ENCODE results near the gene DOC2A.
"Not testable (repeated sequence)": the region's sequence is repeated elsewhere in the genome, so short reads cannot be mapped to it uniquely, and the experiment has no call there.

DOC2A gene

DNA sequence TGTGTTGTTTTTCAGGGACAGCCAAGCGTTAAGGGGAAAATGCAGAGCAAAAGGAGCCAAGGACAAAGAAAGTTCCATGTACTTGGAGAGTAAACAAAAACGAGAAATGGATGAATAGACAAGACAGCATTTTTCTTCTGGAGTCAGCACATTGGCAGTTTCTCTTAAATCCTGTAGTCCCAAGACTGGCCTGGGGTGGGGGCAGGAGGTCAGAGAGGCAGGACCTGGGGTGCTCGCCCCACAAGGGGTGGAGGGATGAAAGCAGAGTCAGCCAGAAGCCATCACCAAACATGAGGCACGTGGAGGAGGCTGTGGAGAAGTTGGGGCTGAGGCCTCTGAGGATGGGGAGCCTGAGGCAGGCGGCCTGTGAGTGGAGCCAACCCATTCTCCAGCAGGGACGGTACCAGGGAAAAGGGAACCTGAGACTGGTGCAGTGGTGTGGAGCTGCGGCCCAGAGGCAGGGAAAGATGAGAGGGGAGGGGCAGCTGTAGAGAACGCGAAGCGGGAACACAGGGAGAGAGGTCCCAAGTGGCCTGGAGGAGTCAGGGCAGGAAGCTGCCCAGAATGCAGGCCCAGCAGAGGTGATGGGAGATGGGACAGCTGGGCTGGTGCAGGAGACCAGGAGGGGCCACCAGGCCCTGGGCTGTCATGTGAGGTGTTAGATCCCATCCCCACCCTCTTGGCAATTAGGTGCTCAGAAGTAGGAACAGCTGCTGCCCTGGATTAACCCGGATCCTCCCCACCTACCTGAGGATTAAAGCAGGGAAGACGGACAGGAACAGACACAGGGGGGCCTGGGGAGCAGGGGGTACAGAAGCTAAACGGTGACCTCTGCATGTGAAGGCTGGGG is 17.0 kb upstream of the DOC2A start:
- 70 to 75% methylated on average over 13 of the region's 13 CpGs for WGBS, 2 experiments
- peaks cover 27% of the 10 kb centered on the region for H3K27me3 ChIP-seq (ENCODE audit: control insufficient read depth, insufficient read depth, low read length, poor library complexity, severe bottlenecking)
- H3K4me3 ChIP-seq (ENCODE audit: insufficient read depth, low read depth, low read length) = no peak overlapping the region
- no peak overlapping the region for H3K27ac ChIP-seq (ENCODE audit: insufficient read depth, low read depth, low read length, poor library complexity, severe bottlenecking)
- no peaks in the 10 kb centered on the region for H3K9me3 ChIP-seq (ENCODE audit: control insufficient read depth, low read length)
- peaks cover 16% of the 10 kb centered on the region for H3K4me1 ChIP-seq (ENCODE audit: control insufficient read depth, insufficient read depth, low read length)
- H3K36me3 ChIP-seq (ENCODE audit: control insufficient read depth, insufficient read depth, low read length) = no peaks in the 10 kb centered on the region

DNA sequence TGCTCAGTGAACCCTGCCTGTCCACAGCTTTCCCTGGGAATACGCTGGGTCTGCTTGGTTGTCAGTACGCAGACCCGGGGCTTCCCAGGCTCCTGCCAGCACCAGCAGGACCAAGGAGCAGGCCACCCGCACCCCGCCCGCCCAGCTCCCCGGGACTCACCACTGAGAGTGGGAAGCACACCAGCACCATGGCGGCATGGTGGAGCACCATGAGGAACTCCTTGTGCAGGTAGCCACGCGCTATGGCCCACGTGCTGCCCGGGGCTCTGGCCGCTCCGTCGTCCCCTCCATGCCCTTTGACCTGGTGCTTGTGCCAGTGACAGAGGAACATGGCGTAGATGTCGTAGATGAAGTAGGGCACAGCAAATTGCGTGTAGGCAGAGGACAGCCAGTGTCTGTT is 15.6 kb upstream of the DOC2A start:
- Histone ChIP-seq H3K27me3 (ENCODE audit: control insufficient read depth, insufficient read depth, low read length, poor library complexity, severe bottlenecking) (peaks cover 14% of the 10 kb centered on the region), H3K36me3 (ENCODE audit: control insufficient read depth, insufficient read depth, low read length) (no peaks in the 10 kb centered on the region), H3K9me3 (ENCODE audit: control insufficient read depth, low read length) (no peaks in the 10 kb centered on the region), H3K4me1 (ENCODE audit: control insufficient read depth, insufficient read depth, low read length) (peaks cover 9% of the 10 kb centered on the region), H3K4me3 (ENCODE audit: insufficient read depth, low read depth, low read length) (no peak overlapping the region), H3K27ac (ENCODE audit: insufficient read depth, low read depth, low read length, poor library complexity, severe bottlenecking) (no peak overlapping the region)
- 93 to 95% methylated on average over 18 of the region's 18 CpGs for WGBS, 2 experiments

GRCh38 chr16:30025574-30025973 is 14.7 kb upstream of the DOC2A start:
- Histone ChIP-seq H3K9me3 (ENCODE audit: control insufficient read depth, low read length) (no peaks in the 10 kb centered on the region), H3K36me3 (ENCODE audit: control insufficient read depth, insufficient read depth, low read length) (no peaks in the 10 kb centered on the region), H3K27ac (ENCODE audit: insufficient read depth, low read depth, low read length, poor library complexity, severe bottlenecking) (no peak overlapping the region), H3K4me3 (ENCODE audit: insufficient read depth, low read depth, low read length) (no peak overlapping the region), H3K4me1 (ENCODE audit: control insufficient read depth, insufficient read depth, low read length) (peaks cover 3% of the 10 kb centered on the region), H3K27me3 (ENCODE audit: control insufficient read depth, insufficient read depth, low read length, poor library complexity, severe bottlenecking) (peaks cover 10% of the 10 kb centered on the region)
- WGBS, 2 experiments = 88 to 89% methylated on average over 7 of the region's 7 CpGs

- Histone ChIP-seq H3K27me3 (ENCODE audit: control insufficient read depth, insufficient read depth, low read length, poor library complexity, severe bottlenecking) (peaks cover 6% of the 10 kb centered on the region), H3K9me3 (ENCODE audit: control insufficient read depth, low read length) (no peaks in the 10 kb centered on the region), H3K27ac (ENCODE audit: insufficient read depth, low read depth, low read length, poor library complexity, severe bottlenecking) (no peak overlapping the region), H3K4me3 (ENCODE audit: insufficient read depth, low read depth, low read length) (no peak overlapping the region), H3K36me3 (ENCODE audit: control insufficient read depth, insufficient read depth, low read length) (no peaks in the 10 kb centered on the region), H3K4me1 (ENCODE audit: control insufficient read depth, insufficient read depth, low read length) (peaks cover 3% of the 10 kb centered on the region)
- WGBS, 2 experiments = 92% methylated on average over 20 of the region's 20 CpGs
Observed at GRCh38 chr16:30025156-30025555, 14.3 kb upstream of the DOC2A start.

GRCh38 chr16:30024451-30024850 is 13.6 kb upstream of the DOC2A start:
- Histone ChIP-seq H3K27ac (ENCODE audit: insufficient read depth, low read depth, low read length, poor library complexity, severe bottlenecking) (no peak overlapping the region), H3K27me3 (ENCODE audit: control insufficient read depth, insufficient read depth, low read length, poor library complexity, severe bottlenecking) (peaks cover 1% of the 10 kb centered on the region), H3K4me3 (ENCODE audit: insufficient read depth, low read depth, low read length) (no peak overlapping the region), H3K4me1 (ENCODE audit: control insufficient read depth, insufficient read depth, low read length) (peaks cover 3% of the 10 kb centered on the region), H3K9me3 (ENCODE audit: control insufficient read depth, low read length) (no peaks in the 10 kb centered on the region), H3K36me3 (ENCODE audit: control insufficient read depth, insufficient read depth, low read length) (no peaks in the 10 kb centered on the region)
- 88 to 92% methylated on average over 16 of the region's 16 CpGs for WGBS, 2 experiments

DNA sequence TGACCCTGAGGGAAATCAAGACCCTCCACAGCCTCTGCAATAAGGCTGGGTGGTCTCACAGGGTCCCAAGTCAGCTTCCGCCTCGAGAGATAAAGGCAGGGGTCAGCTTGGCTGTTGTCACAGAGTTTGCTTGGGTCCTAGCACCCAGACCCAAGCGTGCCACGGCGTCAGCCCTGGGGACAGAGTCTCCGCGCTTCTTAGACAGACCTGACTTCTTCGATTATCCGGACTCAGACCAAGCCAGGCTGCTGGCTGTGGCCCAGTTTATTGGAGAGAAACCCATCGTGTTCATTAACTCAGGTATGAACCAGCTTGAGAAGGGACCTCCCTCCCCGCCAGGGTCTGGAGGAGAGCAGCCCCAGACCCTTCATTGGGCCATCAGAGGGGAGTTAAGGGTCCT is 12.8 kb upstream of the DOC2A start:
- no peaks in the 10 kb centered on the region for H3K4me1 ChIP-seq (ENCODE audit: control insufficient read depth, insufficient read depth, low read length)
- no peaks in the 10 kb centered on the region for H3K27me3 ChIP-seq (ENCODE audit: control insufficient read depth, insufficient read depth, low read length, poor library complexity, severe bottlenecking)
- no peak overlapping the region for H3K4me3 ChIP-seq (ENCODE audit: insufficient read depth, low read depth, low read length)
- H3K27ac ChIP-seq (ENCODE audit: insufficient read depth, low read depth, low read length, poor library complexity, severe bottlenecking) = no peak overlapping the region
- no peaks in the 10 kb centered on the region for H3K9me3 ChIP-seq (ENCODE audit: control insufficient read depth, low read length)
- WGBS, 2 experiments = 92 to 93% methylated on average over 11 of the region's 11 CpGs
- H3K36me3 ChIP-seq (ENCODE audit: control insufficient read depth, insufficient read depth, low read length) = no peaks in the 10 kb centered on the region

GRCh38 chr16:30022887-30023286 is 12.1 kb upstream of the DOC2A start, which contains the start of gene C16orf92:
TSS of gene C16orf92 (plus strand) at chr16:30023198. CDS start at chr16:30023341, 143 bp downstream.
- no peak within 1 kb of the TSS for H3K4me3 ChIP-seq (ENCODE audit: insufficient read depth, low read depth, low read length)
- H3K9me3 ChIP-seq (ENCODE audit: control insufficient read depth, low read length) = no peaks in the 10 kb centered on the region
- 91 to 92% methylated on average over 6 of the region's 6 CpGs for WGBS, 2 experiments
- no peaks in the 10 kb centered on the region for H3K36me3 ChIP-seq (ENCODE audit: control insufficient read depth, insufficient read depth, low read length)
- no peak within 1 kb of the TSS for H3K27ac ChIP-seq (ENCODE audit: insufficient read depth, low read depth, low read length, poor library complexity, severe bottlenecking)
- no peaks in the 10 kb centered on the region for H3K27me3 ChIP-seq (ENCODE audit: control insufficient read depth, insufficient read depth, low read length, poor library complexity, severe bottlenecking)
- H3K4me1 ChIP-seq (ENCODE audit: control insufficient read depth, insufficient read depth, low read length) = no peaks in the 10 kb centered on the region

DNA sequence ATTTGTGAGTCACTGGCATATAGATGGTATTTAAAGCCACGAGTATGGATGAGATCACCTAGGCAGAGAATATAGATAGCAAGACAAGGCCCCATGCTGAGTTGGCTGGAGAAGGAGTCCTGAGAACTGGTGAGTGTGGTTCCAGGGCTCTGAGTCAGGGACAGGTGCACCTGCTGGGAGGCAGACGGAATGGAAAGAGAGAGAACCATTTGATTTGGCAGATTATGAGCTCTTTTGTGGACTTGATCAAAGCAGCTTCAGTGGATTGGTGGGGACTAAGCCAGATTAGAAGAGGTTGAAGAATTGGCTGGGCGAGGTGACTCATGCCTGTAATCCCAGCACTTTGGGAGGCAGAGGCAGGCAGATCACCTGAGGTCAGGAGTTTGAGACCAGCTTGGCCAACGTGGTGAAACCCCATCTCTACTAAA is 7.9 kb upstream of the DOC2A start:
- no peaks in the 10 kb centered on the region for H3K36me3 ChIP-seq (ENCODE audit: control insufficient read depth, insufficient read depth, low read length)
- no peaks in the 10 kb centered on the region for H3K4me1 ChIP-seq (ENCODE audit: control insufficient read depth, insufficient read depth, low read length)
- no peaks in the 10 kb centered on the region for H3K9me3 ChIP-seq (ENCODE audit: control insufficient read depth, low read length)
- 74 to 79% methylated on average over 4 of the region's 4 CpGs for WGBS, 2 experiments
- H3K27me3 ChIP-seq (ENCODE audit: control insufficient read depth, insufficient read depth, low read length, poor library complexity, severe bottlenecking) = no peaks in the 10 kb centered on the region
- no peak overlapping the region for H3K27ac ChIP-seq (ENCODE audit: insufficient read depth, low read depth, low read length, poor library complexity, severe bottlenecking)
- H3K4me3 ChIP-seq (ENCODE audit: insufficient read depth, low read depth, low read length) = no peak overlapping the region

DNA sequence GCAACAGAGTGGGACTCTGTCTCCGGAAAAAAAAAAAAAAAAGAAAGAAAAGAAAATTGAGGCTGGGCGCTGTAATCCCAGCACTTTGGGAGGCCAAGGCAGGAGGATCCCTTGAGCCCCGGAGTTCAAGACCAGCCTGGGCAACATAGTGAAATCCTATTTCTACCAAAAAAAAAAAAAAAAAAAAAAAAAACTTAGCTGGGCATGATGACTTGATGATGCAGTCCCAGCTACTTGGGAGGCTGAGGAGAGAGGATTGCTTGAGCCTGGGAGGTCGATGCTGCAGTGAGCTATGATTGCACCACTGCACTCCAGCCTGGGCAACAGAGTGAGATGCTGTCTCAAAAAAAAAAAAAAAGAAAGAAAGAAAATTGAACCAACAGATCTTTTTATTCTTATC is 7.1 kb upstream of the DOC2A start:
- H3K27me3 ChIP-seq (ENCODE audit: control insufficient read depth, insufficient read depth, low read length, poor library complexity, severe bottlenecking); H3K4me3 ChIP-seq (ENCODE audit: insufficient read depth, low read depth, low read length); H3K27ac ChIP-seq (ENCODE audit: insufficient read depth, low read depth, low read length, poor library complexity, severe bottlenecking); H3K9me3 ChIP-seq (ENCODE audit: control insufficient read depth, low read length); H3K4me1 ChIP-seq (ENCODE audit: control insufficient read depth, insufficient read depth, low read length); H3K36me3 ChIP-seq (ENCODE audit: control insufficient read depth, insufficient read depth, low read length): not testable (repeated sequence)
- WGBS, 2 experiments = 86 to 90% methylated on average over 2 to 4 of the region's 4 CpGs

- WGBS, 2 experiments = 92% methylated on average over 2 of the region's 2 CpGs
- no peaks in the 10 kb centered on the region for H3K9me3 ChIP-seq (ENCODE audit: control insufficient read depth, low read length)
Observed at GRCh38 chr16:30017277-30017656, 6.4 kb upstream of the DOC2A start.

More at GRCh38 chr16:30017277-30017656, 6.4 kb upstream of the DOC2A start:
- Histone ChIP-seq H3K27me3 (ENCODE audit: control insufficient read depth, insufficient read depth, low read length, poor library complexity, severe bottlenecking) (peaks cover 6% of the 10 kb centered on the region), H3K4me3 (ENCODE audit: insufficient read depth, low read depth, low read length) (no peak overlapping the region), H3K36me3 (ENCODE audit: control insufficient read depth, insufficient read depth, low read length) (no peaks in the 10 kb centered on the region), H3K27ac (ENCODE audit: insufficient read depth, low read depth, low read length, poor library complexity, severe bottlenecking) (no peak overlapping the region), H3K4me1 (ENCODE audit: control insufficient read depth, insufficient read depth, low read length) (no peaks in the 10 kb centered on the region)

Measured in ectodermal cell (in vitro differentiated cells).